PC-9 (cell line): ENCODE results near the gene SYK. TPM values are rescaled to one million over a fixed set of nuclear protein-coding genes. Genes with fewer than 3 reads are reported as not detected.

Source experiments
- BruUV-seq: library from RNA; stranded (reverse); fragments of 400-500 nt; replicated peaks from 2 replicates; lab custom pipeline; 2021; lab: Mats Ljungman, UMichigan
- CTCF ChIA-PET: fragments of 300-600 bp; sonication (Branson Sonifier 250); formaldehyde crosslinking; loops from one replicate; lab custom pipeline; 2022; ENCODE audit warnings: antibody characterized with exemption; lab: Charles Lee
- POLR2A ChIA-PET: fragments of 300-600 bp; sonication (Branson Sonifier 250); formaldehyde crosslinking; loops from one replicate; lab custom pipeline; 2022; ENCODE audit warnings: antibody characterized with exemption; ENCODE audit not compliant: unreplicated experiment; lab: Charles Lee
- DNase-seq, 2 experiments: peaks; one replicate each; pipeline versions ENCODE4 v3.0.0 to v3.0.0-alpha.2; 2015 to 2022; ENCODE audit warnings: mixed read lengths in 1 of 2
- H2AFZ ChIP-seq: fragments of 200-600 bp; sonication (generic); 2 replicates; pipeline ENCODE4 v1.8.1; 2017; ENCODE audit warnings: antibody characterized with exemption
- H3F3A ChIP-seq: fragments of 200-600 bp; sonication (generic); 2 replicates; pipeline ENCODE4 v1.8.1; 2017; ENCODE audit warnings: antibody characterized with exemption, mild to moderate bottlenecking, low read depth; ENCODE audit not compliant: insufficient read depth
- H3K27ac ChIP-seq: fragments of 200-600 bp; sonication (generic); 2 replicates; pipeline ENCODE4 v1.6.1; 2016; ENCODE audit warnings: mixed run types
- H3K27me3 ChIP-seq: fragments of 200-600 bp; sonication (generic); 2 replicates; pipeline ENCODE4 v1.6.1; 2016; ENCODE audit warnings: low read depth, mixed run types; ENCODE audit not compliant: insufficient read depth
- H3K36me3 ChIP-seq: fragments of 200-600 bp; sonication (generic); 2 replicates; pipeline ENCODE4 v1.6.1; 2016; ENCODE audit warnings: low read depth, mixed run types
- H3K4me1 ChIP-seq: fragments of 200-600 bp; sonication (generic); replicated peaks from 2 replicates; pipeline ENCODE4 v1.6.1; 2016; ENCODE audit warnings: mixed run types; ENCODE audit not compliant: insufficient read depth
- H3K4me2 ChIP-seq: fragments of 200-600 bp; sonication (generic); 2 replicates; pipeline ENCODE4 v1.6.1; 2017; ENCODE audit warnings: mixed run types
- H3K4me3 ChIP-seq: fragments of 200-600 bp; sonication (generic); 2 replicates; pipeline ENCODE4 v1.6.1; 2016; ENCODE audit warnings: mixed run types
- H3K79me2 ChIP-seq: fragments of 200-600 bp; sonication (generic); 2 replicates; pipeline ENCODE4 v1.6.1; 2017; ENCODE audit warnings: low read depth, mixed run types
- H3K9me2 ChIP-seq: fragments of 200-600 bp; sonication (generic); 2 replicates; pipeline ENCODE4 v1.8.1; 2017; ENCODE audit warnings: mild to moderate bottlenecking; ENCODE audit not compliant: insufficient read depth
- H3K9me3 ChIP-seq: fragments of 200-600 bp; sonication (generic); 2 replicates; pipeline ENCODE4 v1.8.1; 2016; ENCODE audit warnings: low read depth; ENCODE audit not compliant: insufficient read depth
- H4K20me1 ChIP-seq: fragments of 200-600 bp; sonication (generic); 2 replicates; pipeline ENCODE4 v1.8.1; 2017; ENCODE audit not compliant: insufficient read depth
- CTCF ChIP-seq: fragments of 200-600 bp; sonication (generic); conservative IDR thresholded peaks from 2 replicates; pipeline ENCODE4 v1.6.1; 2017; ENCODE audit warnings: mixed run types, antibody characterized with exemption, mild to moderate bottlenecking, moderate library complexity
- EZH2 ChIP-seq: fragments of 200-600 bp; sonication (generic); IDR thresholded peaks from 2 replicates; pipeline ENCODE4 v1.8.0; 2017; ENCODE audit warnings: antibody characterized with exemption, low read depth
- intact Hi-C: fragments of 100-400 bp; cut with micrococcal nuclease; formaldehyde crosslinking; loops from one replicate; pipeline ENCODE4 v1.10.0; 2022; ENCODE audit not compliant: unreplicated experiment
- total RNA-seq: library from RNA; stranded (reverse); gene quantifications from 2 replicates; pipeline ENCODE4 v1.2.3, GENCODE V29; 2021

The SYK gene
- total RNA-seq, 1 experiment from 2014 or later = 32.1 TPM

- no peak overlapping the region for H2AFZ ChIP-seq
- H3F3A ChIP-seq = no peaks in the 10 kb centered on the region
- no peak overlapping the region for H3K4me2 ChIP-seq
- no TSS peak for BruUV-seq
- intact Hi-C loops = no loop called here
- H4K20me1 ChIP-seq = no peaks in the 10 kb centered on the region
- no peak for DNase-seq
- H3K9me2 ChIP-seq = no peaks in the 10 kb centered on the region
- no peaks in the 10 kb centered on the region for H3K4me1 ChIP-seq
- H3K79me2 ChIP-seq = no peaks in the 10 kb centered on the region
- POLR2A ChIA-PET = no interaction called here
- no peak overlapping the region for H3K4me3 ChIP-seq
- no peaks in the 10 kb centered on the region for H3K36me3 ChIP-seq
- H3K9me3 ChIP-seq = no peaks in the 10 kb centered on the region
- TF ChIP-seq EZH2 (no peak), CTCF (no peak)
- H3K27ac ChIP-seq = no peak overlapping the region
- CTCF ChIA-PET = no interaction called here
- H3K27me3 ChIP-seq = no peaks in the 10 kb centered on the region
Observed at GRCh38 chr9:90907056-90907445, 105.4 kb downstream of the SYK start.

GRCh38 chr9:90907790-90908189 is 106.2 kb downstream of the SYK start:
- no peaks in the 10 kb centered on the region for H3K9me3 ChIP-seq
- no peak overlapping the region for H2AFZ ChIP-seq
- H4K20me1 ChIP-seq = no peaks in the 10 kb centered on the region
- ChIA-PET CTCF (no interaction called here), POLR2A (no interaction called here)
- no peak overlapping the region for H3K27ac ChIP-seq
- H3K79me2 ChIP-seq = no peaks in the 10 kb centered on the region
- DNase-seq = no peak
- no peak overlapping the region for H3K4me2 ChIP-seq
- intact Hi-C loops = no loop called here
- H3K36me3 ChIP-seq = no peaks in the 10 kb centered on the region
- H3K27me3 ChIP-seq = no peaks in the 10 kb centered on the region
- TF ChIP-seq EZH2 = no peak
- no peak for TF ChIP-seq CTCF
- BruUV-seq = no TSS peak
- H3K4me1 ChIP-seq = no peaks in the 10 kb centered on the region
- H3K9me2 ChIP-seq = no peaks in the 10 kb centered on the region
- H3F3A ChIP-seq = no peaks in the 10 kb centered on the region
- H3K4me3 ChIP-seq = no peak overlapping the region

GRCh38 chr9:90909225-90909624 is 107.6 kb downstream of the SYK start:
- Histone ChIP-seq H3F3A (no peaks in the 10 kb centered on the region), H3K27me3 (no peaks in the 10 kb centered on the region), H3K4me3 (no peak overlapping the region), H3K36me3 (no peaks in the 10 kb centered on the region), H3K9me3 (no peaks in the 10 kb centered on the region), H3K79me2 (no peaks in the 10 kb centered on the region), H3K9me2 (no peaks in the 10 kb centered on the region), H3K4me1 (no peaks in the 10 kb centered on the region), H3K4me2 (no peak overlapping the region), H4K20me1 (no peaks in the 10 kb centered on the region), H3K27ac (no peak overlapping the region), H2AFZ (no peak overlapping the region)
- DNase-seq = no peak
- ChIA-PET CTCF (no interaction called here), POLR2A (interaction anchor here (0.7 kb wide), 1 partner anchor 299 kb away, joined by 3 read pairs; no protein-coding TSS in a partner anchor)
- TF ChIP-seq EZH2 (no peak), CTCF (no peak)
- intact Hi-C loops = no loop called here
- BruUV-seq = no TSS peak
